Measurements from ENCODE around the gene GRK5.
"Not testable (repeated sequence)": the region's sequence is repeated elsewhere in the genome, so short reads cannot be mapped to it uniquely, and the experiment has no call there.

The GRK5 gene

GRCh38 chr10:119268871-119269506, 61.6 kb downstream of the GRK5 start:
- Histone ChIP-seq H3K36me3 (ENCODE audit: insufficient read depth, low read length) (no peaks in the 10 kb centered on the region), H3K27ac (ENCODE audit: low read depth, low read length) (no peak overlapping the region), H3K27me3 (ENCODE audit: control insufficient read depth in 1 of 2, insufficient read depth in 2 of 2, low read length in 2 of 2) (no peaks in the 10 kb centered on the region), H3K4me1 (ENCODE audit: insufficient read depth, low read length) (peaks cover 32% of the 10 kb centered on the region), H3K4me3 (ENCODE audit: low read depth in 1 of 2, low read length in 2 of 2) (no peak overlapping the region), H3K9me3 (ENCODE audit: low read length) (no peaks in the 10 kb centered on the region), H3K9ac (ENCODE audit: low read length) (no peak overlapping the region)

GRCh38 chr10:119269737-119270136, 62.4 kb downstream of the GRK5 start:
- Histone ChIP-seq H3K36me3 (ENCODE audit: insufficient read depth, low read length) (no peaks in the 10 kb centered on the region), H3K27ac (ENCODE audit: low read depth, low read length) (no peak overlapping the region), H3K4me1 (ENCODE audit: insufficient read depth, low read length) (peaks cover 30% of the 10 kb centered on the region), H3K9ac (ENCODE audit: low read length) (no peak overlapping the region), H3K27me3 (ENCODE audit: control insufficient read depth in 1 of 2, insufficient read depth in 2 of 2, low read length in 2 of 2) (no peaks in the 10 kb centered on the region), H3K4me3 (ENCODE audit: low read depth in 1 of 2, low read length in 2 of 2) (no peak overlapping the region), H3K9me3 (ENCODE audit: low read length) (no peaks in the 10 kb centered on the region)

GRCh38 chr10:119270762-119271366, 63.5 kb downstream of the GRK5 start:
- Histone ChIP-seq H3K9me3 (ENCODE audit: low read length) (no peaks in the 10 kb centered on the region), H3K27ac (ENCODE audit: low read depth, low read length) (no peak overlapping the region), H3K9ac (ENCODE audit: low read length) (no peak overlapping the region), H3K4me1 (ENCODE audit: insufficient read depth, low read length) (peaks cover 37% of the 10 kb centered on the region), H3K4me3 (ENCODE audit: low read depth in 1 of 2, low read length in 2 of 2) (no peak overlapping the region), H3K27me3 (ENCODE audit: control insufficient read depth in 1 of 2, insufficient read depth in 2 of 2, low read length in 2 of 2) (no peaks in the 10 kb centered on the region), H3K36me3 (ENCODE audit: insufficient read depth, low read length) (no peaks in the 10 kb centered on the region)

- H3K9ac ChIP-seq (ENCODE audit: low read length); H3K4me3 ChIP-seq (ENCODE audit: low read depth in 1 of 2, low read length in 2 of 2); H3K36me3 ChIP-seq (ENCODE audit: insufficient read depth, low read length); H3K9me3 ChIP-seq (ENCODE audit: low read length); H3K27me3 ChIP-seq (ENCODE audit: control insufficient read depth in 1 of 2, insufficient read depth in 2 of 2, low read length in 2 of 2); H3K27ac ChIP-seq (ENCODE audit: low read depth, low read length): not testable (repeated sequence)
- H3K4me1 ChIP-seq (ENCODE audit: insufficient read depth, low read length), result peaks cover 37% of the 10 kb centered on the region
Observed at GRCh38 chr10:119272338-119272734, 65.0 kb downstream of the GRK5 start.

- H3K4me3 ChIP-seq (ENCODE audit: low read depth in 1 of 2, low read length in 2 of 2), result no peak overlapping the region
- H3K27me3 ChIP-seq (ENCODE audit: control insufficient read depth in 1 of 2, insufficient read depth in 2 of 2, low read length in 2 of 2), result no peaks in the 10 kb centered on the region
- H3K9me3 ChIP-seq (ENCODE audit: low read length), result no peaks in the 10 kb centered on the region
- no peaks in the 10 kb centered on the region for H3K36me3 ChIP-seq (ENCODE audit: insufficient read depth, low read length)
- H3K9ac ChIP-seq (ENCODE audit: low read length), result no peak overlapping the region
- H3K27ac ChIP-seq (ENCODE audit: low read depth, low read length), result no peak overlapping the region
- peaks cover 37% of the 10 kb centered on the region for H3K4me1 ChIP-seq (ENCODE audit: insufficient read depth, low read length)
Observed at GRCh38 chr10:119272736-119273135, 65.4 kb downstream of the GRK5 start.

GRCh38 chr10:119273413-119273812, 66.0 kb downstream of the GRK5 start:
- Histone ChIP-seq H3K36me3 (ENCODE audit: insufficient read depth, low read length) (no peaks in the 10 kb centered on the region), H3K27me3 (ENCODE audit: control insufficient read depth in 1 of 2, insufficient read depth in 2 of 2, low read length in 2 of 2) (no peaks in the 10 kb centered on the region), H3K4me3 (ENCODE audit: low read depth in 1 of 2, low read length in 2 of 2) (no peak overlapping the region), H3K9me3 (ENCODE audit: low read length) (no peaks in the 10 kb centered on the region), H3K9ac (ENCODE audit: low read length) (no peak overlapping the region), H3K4me1 (ENCODE audit: insufficient read depth, low read length) (peaks cover 37% of the 10 kb centered on the region), H3K27ac (ENCODE audit: low read depth, low read length) (no peak overlapping the region)

- H3K36me3 ChIP-seq (ENCODE audit: insufficient read depth, low read length), result no peaks in the 10 kb centered on the region
- H3K9ac ChIP-seq (ENCODE audit: low read length), result no peak overlapping the region
- H3K4me1 ChIP-seq (ENCODE audit: insufficient read depth, low read length), result peaks cover 29% of the 10 kb centered on the region
- no peak overlapping the region for H3K4me3 ChIP-seq (ENCODE audit: low read depth in 1 of 2, low read length in 2 of 2)
- H3K9me3 ChIP-seq (ENCODE audit: low read length), result no peaks in the 10 kb centered on the region
- H3K27ac ChIP-seq (ENCODE audit: low read depth, low read length), result no peak overlapping the region
- H3K27me3 ChIP-seq (ENCODE audit: control insufficient read depth in 1 of 2, insufficient read depth in 2 of 2, low read length in 2 of 2), result no peaks in the 10 kb centered on the region
Observed at GRCh38 chr10:119274519-119275045, 67.2 kb downstream of the GRK5 start.

GRCh38 chr10:119275085-119275484, 67.7 kb downstream of the GRK5 start:
- no peaks in the 10 kb centered on the region for H3K9me3 ChIP-seq (ENCODE audit: low read length)
- peaks cover 29% of the 10 kb centered on the region for H3K4me1 ChIP-seq (ENCODE audit: insufficient read depth, low read length)
- no peaks in the 10 kb centered on the region for H3K27me3 ChIP-seq (ENCODE audit: control insufficient read depth in 1 of 2, insufficient read depth in 2 of 2, low read length in 2 of 2)
- H3K36me3 ChIP-seq (ENCODE audit: insufficient read depth, low read length), result no peaks in the 10 kb centered on the region
- no peak overlapping the region for H3K27ac ChIP-seq (ENCODE audit: low read depth, low read length)
- H3K4me3 ChIP-seq (ENCODE audit: low read depth in 1 of 2, low read length in 2 of 2), result no peak overlapping the region
- no peak overlapping the region for H3K9ac ChIP-seq (ENCODE audit: low read length)

- not testable (repeated sequence) for H3K9me3 ChIP-seq (ENCODE audit: low read length); H3K4me3 ChIP-seq (ENCODE audit: low read depth in 1 of 2, low read length in 2 of 2); H3K27me3 ChIP-seq (ENCODE audit: control insufficient read depth in 1 of 2, insufficient read depth in 2 of 2, low read length in 2 of 2); H3K27ac ChIP-seq (ENCODE audit: low read depth, low read length); H3K36me3 ChIP-seq (ENCODE audit: insufficient read depth, low read length); H3K9ac ChIP-seq (ENCODE audit: low read length)
- H3K4me1 ChIP-seq (ENCODE audit: insufficient read depth, low read length), result peaks cover 24% of the 10 kb centered on the region
Observed at GRCh38 chr10:119276194-119276593, 68.8 kb downstream of the GRK5 start.

GRCh38 chr10:119278126-119278709, 70.8 kb downstream of the GRK5 start:
- Histone ChIP-seq H3K27me3 (ENCODE audit: control insufficient read depth in 1 of 2, insufficient read depth in 2 of 2, low read length in 2 of 2) (no peaks in the 10 kb centered on the region), H3K9ac (ENCODE audit: low read length) (no peak overlapping the region), H3K4me3 (ENCODE audit: low read depth in 1 of 2, low read length in 2 of 2) (no peak overlapping the region), H3K4me1 (ENCODE audit: insufficient read depth, low read length) (peaks cover 32% of the 10 kb centered on the region), H3K9me3 (ENCODE audit: low read length) (no peaks in the 10 kb centered on the region), H3K27ac (ENCODE audit: low read depth, low read length) (no peak overlapping the region), H3K36me3 (ENCODE audit: insufficient read depth, low read length) (no peaks in the 10 kb centered on the region)

- H3K9ac ChIP-seq (ENCODE audit: low read length), result no peak overlapping the region
- no peaks in the 10 kb centered on the region for H3K36me3 ChIP-seq (ENCODE audit: insufficient read depth, low read length)
- no peaks in the 10 kb centered on the region for H3K9me3 ChIP-seq (ENCODE audit: low read length)
- peaks cover 41% of the 10 kb centered on the region for H3K4me1 ChIP-seq (ENCODE audit: insufficient read depth, low read length)
- no peaks in the 10 kb centered on the region for H3K27me3 ChIP-seq (ENCODE audit: control insufficient read depth in 1 of 2, insufficient read depth in 2 of 2, low read length in 2 of 2)
- H3K4me3 ChIP-seq (ENCODE audit: low read depth in 1 of 2, low read length in 2 of 2), result no peak overlapping the region
- H3K27ac ChIP-seq (ENCODE audit: low read depth, low read length), result no peak overlapping the region
Observed at GRCh38 chr10:119279441-119279840, 72.1 kb downstream of the GRK5 start.
